ENCODE measurements around the gene SGMS1. TPM values are rescaled to one million over a fixed set of nuclear protein-coding genes. Genes with fewer than 3 reads are reported as not detected.

Gene SGMS1
- polyA plus RNA-seq, 1 donor from 2014 or later: 8.0 TPM

DNA sequence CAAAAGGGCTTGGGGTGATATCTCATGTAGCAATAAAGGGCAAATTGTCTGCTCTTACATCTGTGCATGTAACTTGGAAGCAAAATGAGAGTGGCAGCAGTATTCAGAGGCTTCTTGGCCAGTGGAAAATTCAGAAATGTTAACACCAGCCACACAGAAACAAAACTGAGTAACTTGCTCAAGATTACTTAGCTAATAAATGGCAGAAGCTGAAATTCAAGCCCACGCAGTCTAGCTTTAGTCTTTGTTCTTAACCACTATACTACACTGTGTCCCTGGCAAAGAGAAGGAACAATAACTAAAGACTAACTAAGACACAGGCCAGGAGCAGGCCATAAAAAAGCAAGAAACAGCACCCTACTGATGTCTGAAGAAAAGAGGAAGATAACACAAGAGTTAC is 186.5 kb downstream of the SGMS1 start (continued):
- TF ChIP-seq EZH2 (IDR thresholded peaks at IDR 0.05; ENCODE audit: borderline replicate concordance, insufficient read depth, low read length, poor library complexity, severe bottlenecking): no peak
- no peak for TF ChIP-seq RAD21 (conservative IDR thresholded peaks at IDR 0.05)

- H3K4me3 ChIP-seq (ENCODE audit: low read length): no peak overlapping the region
- no peak for TF ChIP-seq EZH2 (IDR thresholded peaks at IDR 0.05; ENCODE audit: borderline replicate concordance, insufficient read depth, low read length, poor library complexity, severe bottlenecking)
- TF ChIP-seq TAF1 (IDR thresholded peaks at IDR 0.05; ENCODE audit: low read depth): no peak
- TF ChIP-seq, protein P1, sequence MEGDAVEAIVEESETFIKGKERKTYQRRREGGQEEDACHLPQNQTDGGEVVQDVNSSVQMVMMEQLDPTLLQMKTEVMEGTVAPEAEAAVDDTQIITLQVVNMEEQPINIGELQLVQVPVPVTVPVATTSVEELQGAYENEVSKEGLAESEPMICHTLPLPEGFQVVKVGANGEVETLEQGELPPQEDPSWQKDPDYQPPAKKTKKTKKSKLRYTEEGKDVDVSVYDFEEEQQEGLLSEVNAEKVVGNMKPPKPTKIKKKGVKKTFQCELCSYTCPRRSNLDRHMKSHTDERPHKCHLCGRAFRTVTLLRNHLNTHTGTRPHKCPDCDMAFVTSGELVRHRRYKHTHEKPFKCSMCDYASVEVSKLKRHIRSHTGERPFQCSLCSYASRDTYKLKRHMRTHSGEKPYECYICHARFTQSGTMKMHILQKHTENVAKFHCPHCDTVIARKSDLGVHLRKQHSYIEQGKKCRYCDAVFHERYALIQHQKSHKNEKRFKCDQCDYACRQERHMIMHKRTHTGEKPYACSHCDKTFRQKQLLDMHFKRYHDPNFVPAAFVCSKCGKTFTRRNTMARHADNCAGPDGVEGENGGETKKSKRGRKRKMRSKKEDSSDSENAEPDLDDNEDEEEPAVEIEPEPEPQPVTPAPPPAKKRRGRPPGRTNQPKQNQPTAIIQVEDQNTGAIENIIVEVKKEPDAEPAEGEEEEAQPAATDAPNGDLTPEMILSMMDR (IDR thresholded peaks at IDR 0.05; ENCODE audit: poor library complexity, severe bottlenecking): no peak
- TF ChIP-seq RAD21 (conservative IDR thresholded peaks at IDR 0.05): no peak
- TF ChIP-seq POLR2AphosphoS5 (IDR thresholded peaks at IDR 0.05): no peak
- no peak for TF ChIP-seq MXI1 (conservative IDR thresholded peaks at IDR 0.05; ENCODE audit: poor library complexity, severe bottlenecking)
- TF ChIP-seq, protein P2, sequence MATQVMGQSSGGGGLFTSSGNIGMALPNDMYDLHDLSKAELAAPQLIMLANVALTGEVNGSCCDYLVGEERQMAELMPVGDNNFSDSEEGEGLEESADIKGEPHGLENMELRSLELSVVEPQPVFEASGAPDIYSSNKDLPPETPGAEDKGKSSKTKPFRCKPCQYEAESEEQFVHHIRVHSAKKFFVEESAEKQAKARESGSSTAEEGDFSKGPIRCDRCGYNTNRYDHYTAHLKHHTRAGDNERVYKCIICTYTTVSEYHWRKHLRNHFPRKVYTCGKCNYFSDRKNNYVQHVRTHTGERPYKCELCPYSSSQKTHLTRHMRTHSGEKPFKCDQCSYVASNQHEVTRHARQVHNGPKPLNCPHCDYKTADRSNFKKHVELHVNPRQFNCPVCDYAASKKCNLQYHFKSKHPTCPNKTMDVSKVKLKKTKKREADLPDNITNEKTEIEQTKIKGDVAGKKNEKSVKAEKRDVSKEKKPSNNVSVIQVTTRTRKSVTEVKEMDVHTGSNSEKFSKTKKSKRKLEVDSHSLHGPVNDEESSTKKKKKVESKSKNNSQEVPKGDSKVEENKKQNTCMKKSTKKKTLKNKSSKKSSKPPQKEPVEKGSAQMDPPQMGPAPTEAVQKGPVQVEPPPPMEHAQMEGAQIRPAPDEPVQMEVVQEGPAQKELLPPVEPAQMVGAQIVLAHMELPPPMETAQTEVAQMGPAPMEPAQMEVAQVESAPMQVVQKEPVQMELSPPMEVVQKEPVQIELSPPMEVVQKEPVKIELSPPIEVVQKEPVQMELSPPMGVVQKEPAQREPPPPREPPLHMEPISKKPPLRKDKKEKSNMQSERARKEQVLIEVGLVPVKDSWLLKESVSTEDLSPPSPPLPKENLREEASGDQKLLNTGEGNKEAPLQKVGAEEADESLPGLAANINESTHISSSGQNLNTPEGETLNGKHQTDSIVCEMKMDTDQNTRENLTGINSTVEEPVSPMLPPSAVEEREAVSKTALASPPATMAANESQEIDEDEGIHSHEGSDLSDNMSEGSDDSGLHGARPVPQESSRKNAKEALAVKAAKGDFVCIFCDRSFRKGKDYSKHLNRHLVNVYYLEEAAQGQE (IDR thresholded peaks at IDR 0.05; ENCODE audit: borderline replicate concordance): no peak
- no peaks in the 10 kb centered on the region for H4K20me1 ChIP-seq (ENCODE audit: insufficient read depth)
- H3K4me2 ChIP-seq (ENCODE audit: low read length): no peak overlapping the region
- H3K9me3 ChIP-seq (ENCODE audit: low read length): no peaks in the 10 kb centered on the region
- H3K79me2 ChIP-seq (replicated peaks; ENCODE audit: insufficient read depth, low read length): no peaks in the 10 kb centered on the region
- H3K36me3 ChIP-seq (ENCODE audit: insufficient read depth, low read length): no peaks in the 10 kb centered on the region
- no peak overlapping the region for H3K27ac ChIP-seq (ENCODE audit: low read length)
- no peaks in the 10 kb centered on the region for H3K27me3 ChIP-seq (ENCODE audit: insufficient read depth, low read depth, low read length)
- H3K9ac ChIP-seq (ENCODE audit: low read length): no peak overlapping the region
- H2AFZ ChIP-seq (ENCODE audit: low read depth, low read length): no peak overlapping the region
- no peaks in the 10 kb centered on the region for H3K9me2 ChIP-seq (ENCODE audit: insufficient read depth, low read length)
- no peaks in the 10 kb centered on the region for H3F3A ChIP-seq (ENCODE audit: insufficient read depth, low read length, poor library complexity, severe bottlenecking)
These were observed 187.0 kb downstream of the SGMS1 start for GRCh38 chr10:50436805-50437204.

- no peak overlapping the region for H3K4me2 ChIP-seq (ENCODE audit: low read length)
- H3K27ac ChIP-seq (ENCODE audit: low read length): no peak overlapping the region
These were observed 191.3 kb downstream of the SGMS1 start for GRCh38 chr10:50432211-50433009.

More at GRCh38 chr10:50432211-50433009, 191.3 kb downstream of the SGMS1 start:
- H3K9ac ChIP-seq (ENCODE audit: low read length): no peak overlapping the region
- no peak overlapping the region for H3K4me3 ChIP-seq (ENCODE audit: low read length)
- no peaks in the 10 kb centered on the region for H3K79me2 ChIP-seq (replicated peaks; ENCODE audit: insufficient read depth, low read length)
- H3K27me3 ChIP-seq (ENCODE audit: insufficient read depth, low read depth, low read length): no peaks in the 10 kb centered on the region
- no peaks in the 10 kb centered on the region for H3F3A ChIP-seq (ENCODE audit: insufficient read depth, low read length, poor library complexity, severe bottlenecking)
- H3K36me3 ChIP-seq (ENCODE audit: insufficient read depth, low read length): no peaks in the 10 kb centered on the region
- H2AFZ ChIP-seq (ENCODE audit: low read depth, low read length): no peak overlapping the region
- H3K9me2 ChIP-seq (ENCODE audit: insufficient read depth, low read length): no peaks in the 10 kb centered on the region
- no peaks in the 10 kb centered on the region for H4K20me1 ChIP-seq (ENCODE audit: insufficient read depth)
- no peak for TF ChIP-seq SMC3 (conservative IDR thresholded peaks at IDR 0.05; ENCODE audit: poor library complexity)
- H3K9me3 ChIP-seq (ENCODE audit: low read length): no peaks in the 10 kb centered on the region

All from neural cell (in vitro differentiated cells).